ENCODE results near the gene PHF8. TPM values are rescaled to one million over a fixed set of nuclear protein-coding genes. Genes with fewer than 3 reads are reported as not detected.

The PHF8 gene
- 11.5 and 12.5 TPM in 2 replicates for total RNA-seq (2014; rRNA removed; shearing (Covaris generic))

DNA sequence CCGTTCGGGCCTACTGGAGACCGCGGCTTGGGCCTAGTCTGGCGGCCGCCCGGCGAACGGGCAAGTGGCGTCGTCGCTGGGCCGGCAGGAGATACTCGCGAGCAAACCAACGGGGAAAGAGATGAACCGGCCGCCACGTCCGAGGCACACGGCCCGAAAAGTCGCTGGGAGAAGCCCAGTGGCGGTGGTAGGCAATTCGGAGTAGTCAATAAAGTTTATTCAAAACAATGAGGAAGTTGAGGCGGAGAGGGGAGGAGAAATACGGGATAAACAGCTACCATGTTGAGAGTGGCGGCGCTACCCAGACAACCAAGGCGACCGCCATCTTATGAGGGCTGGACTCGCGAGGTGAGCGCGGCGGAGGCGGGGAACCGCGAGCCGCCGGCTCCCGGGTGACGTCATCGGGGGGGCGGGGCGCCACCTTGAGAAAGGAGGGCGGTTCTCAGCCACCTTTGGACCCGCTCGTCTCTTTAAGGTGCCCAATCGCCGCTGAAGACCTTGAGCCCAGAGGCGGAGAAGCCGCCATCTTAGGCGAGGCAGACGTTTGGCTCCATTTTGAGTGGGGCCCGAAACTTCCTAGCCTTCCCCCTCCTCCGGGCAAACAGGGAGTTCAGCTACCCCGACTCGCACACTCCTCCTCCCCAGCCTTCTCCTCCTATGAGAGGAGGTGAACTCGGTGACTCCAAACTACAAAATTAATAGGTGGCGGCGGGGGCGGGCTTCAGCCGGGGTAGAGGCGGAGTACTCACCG lies at the start of gene PHF8:
TSS of gene PHF8 (minus strand) at position 348 of the 751 bp plus-strand sequence. CDS start 1,745 bp downstream, outside the sequence.
- peak; percentile 94 for DNase-seq (ENCODE audit: low read depth)

DNA sequence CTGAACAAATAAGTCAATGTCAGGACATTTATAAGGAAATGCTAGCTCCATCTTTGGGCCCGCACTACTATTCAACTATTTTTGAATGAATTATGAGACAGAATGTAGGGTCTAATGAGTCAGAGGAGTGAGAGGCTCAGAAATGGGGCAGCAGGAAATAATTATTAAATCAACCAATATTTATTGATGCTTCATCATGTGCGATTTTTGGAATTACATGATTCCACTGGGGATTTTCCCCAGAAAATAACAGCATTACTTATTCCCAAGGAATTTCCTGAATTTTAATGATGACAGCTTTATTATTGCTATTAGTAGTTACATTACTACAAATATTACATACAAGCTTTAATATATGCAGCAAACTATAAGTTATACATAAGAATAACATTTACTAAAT lies 49.3 kb upstream of the PHF8 start:
- DNase-seq (ENCODE audit: low read depth): no peak

DNA sequence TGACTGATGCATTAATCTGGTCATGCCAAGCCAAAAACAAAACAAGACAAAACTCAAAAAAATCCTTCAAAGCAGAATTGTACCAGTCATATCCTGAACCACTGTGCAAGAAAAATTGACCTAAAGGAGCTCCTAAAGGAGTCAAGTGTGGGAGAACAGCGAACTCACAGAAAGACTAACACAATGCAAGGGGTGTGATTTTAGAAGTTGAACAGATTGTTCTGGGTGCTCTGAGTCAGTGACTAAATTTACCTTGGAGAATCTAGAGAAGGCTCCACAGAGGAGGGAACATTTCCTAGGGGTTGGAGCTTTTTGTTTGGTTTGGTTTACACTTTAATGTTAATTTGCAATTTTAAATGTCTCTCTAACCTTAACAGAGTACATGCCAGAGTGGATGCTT lies 48.9 kb upstream of the PHF8 start:
- DNase-seq (ENCODE audit: low read depth): no peak

DNA sequence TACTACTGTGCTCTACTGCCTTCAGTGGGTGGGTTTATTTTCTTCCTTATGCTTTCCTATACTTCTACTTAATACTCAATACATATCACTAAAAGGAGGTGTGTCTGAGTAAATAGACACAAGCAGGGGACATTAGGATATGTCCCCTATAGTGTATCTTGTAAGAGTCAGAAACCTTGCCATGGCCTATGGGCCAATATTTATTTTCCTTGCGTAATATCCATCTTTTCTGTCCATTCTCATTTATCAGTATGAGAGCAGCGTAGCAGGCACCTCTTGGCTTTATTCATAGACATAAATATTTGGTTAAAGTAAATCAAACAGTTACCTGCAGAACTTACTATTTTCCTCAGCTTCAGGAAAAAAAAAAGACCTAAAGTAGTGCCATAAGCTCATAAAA lies 46.6 kb upstream of the PHF8 start:
- DNase-seq (ENCODE audit: low read depth): no peak

DNA sequence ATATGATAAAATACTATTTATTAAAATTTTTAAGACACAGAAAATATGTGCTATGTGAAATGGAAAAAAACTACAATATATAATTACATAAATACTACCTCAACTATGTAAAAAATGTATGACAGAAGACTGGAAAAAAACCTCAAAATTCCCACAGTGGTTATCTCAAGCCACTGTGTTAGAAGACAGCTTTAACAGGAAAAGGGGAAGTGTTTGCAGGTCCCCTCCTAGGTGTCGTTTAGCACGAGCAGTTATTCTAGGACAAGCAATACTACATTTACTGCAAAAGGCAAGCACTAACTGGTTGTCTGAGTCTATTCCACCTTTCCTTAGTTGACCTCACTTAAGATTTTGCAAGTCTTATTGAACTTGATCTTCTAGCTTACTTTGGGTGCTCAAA lies 44.9 kb upstream of the PHF8 start:
- no peak for DNase-seq (ENCODE audit: low read depth)

DNA sequence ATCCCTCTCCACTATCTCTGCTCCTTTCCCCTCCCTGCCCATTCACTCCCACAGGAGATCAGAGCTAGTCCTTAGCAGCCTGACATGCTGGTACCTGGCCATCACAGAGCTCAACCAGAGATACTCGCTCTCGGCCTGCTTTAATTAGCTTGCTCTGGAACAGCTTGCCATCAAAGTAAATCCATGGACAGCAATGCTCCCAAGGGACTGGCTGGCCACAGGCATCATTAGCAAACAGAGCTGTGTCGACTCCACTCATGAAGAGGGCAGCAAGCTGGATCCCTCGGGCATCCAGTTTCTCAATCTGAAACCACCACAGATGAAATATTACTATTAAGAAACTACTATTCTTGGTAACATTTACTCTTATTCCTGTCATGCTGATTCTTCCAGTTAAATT lies 43.4 kb upstream of the PHF8 start:
- no peak for DNase-seq (ENCODE audit: low read depth)

DNA sequence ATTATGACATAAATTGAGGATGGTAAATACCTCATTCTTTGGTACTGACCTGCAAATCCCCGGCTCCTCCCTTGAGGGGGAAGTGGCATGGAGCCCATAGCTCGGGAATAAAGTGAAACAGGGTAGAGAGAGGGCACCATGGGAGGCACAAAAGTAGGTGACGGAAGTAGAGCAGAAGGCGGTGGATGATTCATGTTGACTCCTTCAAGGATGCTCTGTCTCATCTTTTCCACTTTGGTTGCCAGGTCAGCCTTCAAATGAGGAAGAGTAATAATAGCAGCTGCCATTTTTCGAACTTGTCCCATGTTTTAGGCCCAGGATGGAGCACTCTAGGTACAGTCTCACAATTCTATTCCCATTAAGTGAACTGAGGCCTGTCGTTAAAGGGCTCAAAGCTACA lies 41.4 kb upstream of the PHF8 start:
- peak; percentile 60 for DNase-seq (ENCODE audit: low read depth)

DNA sequence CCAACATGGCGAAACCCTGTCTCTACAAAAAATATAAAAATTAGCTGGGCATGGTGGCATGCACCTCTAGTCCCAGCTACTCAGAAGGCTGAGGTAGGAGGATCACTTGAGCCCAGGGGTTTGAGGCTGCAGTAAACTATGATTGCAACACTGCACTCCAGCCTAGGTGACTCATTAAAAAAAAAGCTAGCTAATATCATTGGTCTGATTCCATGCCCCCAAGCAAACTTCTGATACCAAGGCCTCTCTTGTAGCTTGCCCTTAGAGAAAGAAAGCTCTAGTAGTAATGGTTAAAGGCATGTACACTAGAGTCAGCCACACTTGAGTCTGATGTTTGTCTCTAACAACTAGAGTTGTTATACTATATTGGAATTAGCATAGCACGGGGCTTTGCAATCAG lies 32.6 kb upstream of the PHF8 start:
- peak; percentile 90 for DNase-seq (ENCODE audit: low read depth)

DNA sequence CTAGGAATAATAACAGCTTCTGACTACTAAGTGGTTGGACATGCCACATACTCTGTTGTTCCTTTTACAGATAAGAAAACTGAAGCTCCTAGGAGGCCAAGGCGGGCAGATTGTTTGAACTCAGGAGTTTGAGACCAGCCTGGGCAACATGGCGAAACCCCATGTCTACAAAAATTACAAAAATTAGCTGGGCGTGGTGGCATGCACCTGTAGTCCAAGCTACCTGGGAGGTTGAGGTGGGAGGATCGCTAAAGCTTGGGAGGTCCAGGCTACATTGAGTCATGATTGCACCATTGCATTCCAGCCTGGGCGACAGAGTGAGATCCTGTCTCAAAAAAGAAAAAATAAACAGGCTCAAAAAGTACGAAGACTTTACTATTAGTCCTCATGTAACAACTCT lies 30.6 kb upstream of the PHF8 start:
- no peak for DNase-seq (ENCODE audit: low read depth)

DNA sequence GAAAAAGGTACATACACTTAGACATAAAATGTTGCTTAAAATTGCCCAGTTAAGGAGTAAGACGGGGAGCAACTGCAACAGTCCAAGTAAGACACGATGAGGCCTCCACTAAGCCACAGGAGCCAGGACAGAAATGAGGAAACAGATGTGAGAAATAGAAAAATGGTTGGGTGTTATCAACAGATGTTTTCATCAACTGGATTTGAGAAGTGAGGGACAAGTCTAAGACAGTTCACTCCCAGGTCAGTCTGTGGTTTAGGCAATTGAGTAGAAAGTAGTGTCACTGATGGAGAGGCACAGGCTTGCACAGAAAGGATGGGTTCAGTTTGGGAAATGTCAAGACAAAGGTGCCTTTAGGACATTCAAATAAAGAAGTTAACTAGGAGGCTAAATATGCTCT lies 23.5 kb upstream of the PHF8 start:
- no peak for DNase-seq (ENCODE audit: low read depth)

DNA sequence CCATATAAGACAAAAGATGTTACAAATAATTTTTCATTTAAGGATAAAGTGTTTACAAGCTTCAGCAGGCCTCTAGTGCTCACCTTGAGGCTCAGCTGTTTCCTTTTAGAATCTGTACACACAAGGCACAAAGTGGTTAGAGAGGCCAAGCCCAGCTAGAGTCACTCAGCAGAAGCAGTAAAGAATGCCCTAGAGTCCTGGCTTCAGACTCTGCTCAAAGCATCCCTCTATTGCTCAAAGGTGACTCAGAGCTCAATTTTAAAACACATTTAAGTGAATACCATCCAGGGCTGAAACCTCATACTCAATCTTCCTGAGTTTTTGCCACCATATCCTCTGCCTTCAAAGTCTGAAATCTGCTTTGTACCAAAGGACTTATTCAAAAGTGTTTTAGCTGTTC lies 22.6 kb upstream of the PHF8 start:
- DNase-seq (ENCODE audit: low read depth): peak; percentile 40

DNA sequence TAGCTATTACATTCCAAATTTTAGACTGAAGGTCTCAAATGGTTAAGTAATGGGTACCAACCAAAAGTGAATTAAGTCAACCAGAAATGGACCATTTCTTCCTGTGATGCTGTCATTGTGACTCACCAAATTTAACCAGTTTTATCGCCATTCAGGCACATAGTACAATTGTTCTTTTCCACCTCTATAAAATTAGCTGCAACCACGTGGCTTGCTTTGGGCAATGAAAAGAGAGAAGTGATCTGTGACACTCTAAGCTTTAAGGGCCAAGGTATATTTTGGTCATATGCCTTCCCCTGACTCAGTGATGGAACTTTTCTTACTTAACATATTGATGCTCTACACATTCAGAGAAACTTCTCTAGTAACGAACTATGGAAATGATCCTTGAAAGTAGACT lies 20.3 kb upstream of the PHF8 start:
- no peak for DNase-seq (ENCODE audit: low read depth)

DNA sequence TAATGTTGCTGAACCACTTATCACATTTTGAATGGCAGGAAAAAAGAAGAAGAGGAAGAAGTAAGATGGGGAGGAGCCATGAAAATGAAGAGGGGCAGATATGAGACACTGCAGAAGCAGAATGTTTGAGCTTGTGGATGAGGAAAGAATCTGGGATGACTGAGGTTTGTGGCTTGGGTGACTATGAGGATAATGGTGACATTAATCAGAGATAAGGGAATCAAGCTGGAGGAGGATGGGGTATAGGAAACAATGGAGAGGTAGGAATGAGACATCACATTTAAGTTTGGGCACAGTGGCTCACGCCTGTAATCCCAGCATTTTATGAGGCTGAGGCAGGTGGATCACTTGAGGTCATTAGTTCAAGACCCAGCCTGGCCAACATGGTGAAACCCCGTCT lies 19.1 kb upstream of the PHF8 start:
- DNase-seq (ENCODE audit: low read depth): peak; percentile 24

DNA sequence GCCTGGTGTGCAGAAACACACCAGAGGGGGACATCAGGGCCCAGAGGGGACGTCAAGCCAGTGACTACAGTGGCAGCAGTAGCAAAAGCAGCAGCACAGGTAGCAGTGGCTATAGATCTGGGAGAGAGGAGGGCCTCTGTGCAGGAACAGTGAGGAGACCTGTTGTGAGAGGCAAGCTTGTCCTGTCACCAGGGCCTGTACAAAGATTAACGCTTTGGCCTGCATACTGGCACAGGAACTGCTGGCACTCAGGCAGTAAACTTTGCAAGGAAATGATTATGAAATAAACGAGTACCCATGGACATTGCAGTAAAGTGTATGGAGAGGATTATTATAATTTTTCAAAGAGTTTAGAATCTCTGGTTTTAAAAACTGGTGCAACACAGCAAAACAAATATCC lies 5.5 kb upstream of the PHF8 start:
- no peak for DNase-seq (ENCODE audit: low read depth)

DNA sequence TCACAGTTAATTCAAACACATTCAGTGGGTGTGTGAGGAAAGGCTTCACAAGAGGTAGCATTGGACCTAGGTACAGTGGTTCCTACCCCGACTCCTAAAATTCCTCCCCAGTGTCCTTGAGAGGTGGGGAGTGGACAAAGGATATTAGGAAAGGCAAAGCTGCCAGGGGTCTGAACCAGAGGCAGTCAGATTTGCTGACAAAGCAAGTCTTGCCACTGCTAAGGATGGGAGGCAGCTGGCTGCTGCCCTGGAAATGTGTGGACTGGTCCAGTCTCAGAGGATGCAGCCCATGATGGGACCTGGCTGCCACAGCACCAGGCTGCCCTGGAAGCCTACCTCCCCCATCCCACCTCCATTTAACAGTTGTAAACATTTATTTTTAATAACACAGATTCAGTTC lies 4.1 kb upstream of the PHF8 start:
- no peak for DNase-seq (ENCODE audit: low read depth)

DNA sequence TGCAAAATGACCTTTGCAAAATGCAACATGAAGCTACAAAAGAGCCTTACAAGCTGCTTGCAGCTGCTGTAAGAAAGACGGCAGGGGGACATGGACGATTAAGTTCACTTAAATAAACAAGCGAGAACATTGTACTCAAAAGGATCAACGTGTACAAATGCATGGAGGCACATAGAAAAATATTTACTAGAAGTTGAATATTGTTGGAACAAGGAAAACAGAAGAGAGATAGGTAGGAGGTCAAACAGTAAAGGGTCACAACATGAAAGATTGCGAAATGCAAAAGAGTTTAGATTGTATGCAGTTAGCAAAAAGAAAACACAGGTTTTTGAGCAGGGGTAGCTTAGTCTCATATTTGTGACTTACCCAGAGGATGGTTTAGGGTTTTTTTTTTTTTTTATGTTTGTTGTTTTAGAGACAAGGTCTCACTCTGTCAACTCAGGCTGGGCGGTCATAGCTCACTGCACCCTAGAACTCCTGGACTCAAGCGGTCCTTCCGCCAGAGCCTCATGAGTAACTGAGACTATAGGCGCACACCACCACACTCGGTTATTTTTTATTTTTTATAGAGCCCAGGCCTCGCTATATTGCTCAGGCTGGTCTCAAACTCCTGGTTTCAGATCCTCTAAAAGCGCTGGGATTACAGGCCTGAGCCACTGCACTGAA lies 1.4 kb upstream of the PHF8 start:
- DNase-seq (ENCODE audit: low read depth): no peak

DNA sequence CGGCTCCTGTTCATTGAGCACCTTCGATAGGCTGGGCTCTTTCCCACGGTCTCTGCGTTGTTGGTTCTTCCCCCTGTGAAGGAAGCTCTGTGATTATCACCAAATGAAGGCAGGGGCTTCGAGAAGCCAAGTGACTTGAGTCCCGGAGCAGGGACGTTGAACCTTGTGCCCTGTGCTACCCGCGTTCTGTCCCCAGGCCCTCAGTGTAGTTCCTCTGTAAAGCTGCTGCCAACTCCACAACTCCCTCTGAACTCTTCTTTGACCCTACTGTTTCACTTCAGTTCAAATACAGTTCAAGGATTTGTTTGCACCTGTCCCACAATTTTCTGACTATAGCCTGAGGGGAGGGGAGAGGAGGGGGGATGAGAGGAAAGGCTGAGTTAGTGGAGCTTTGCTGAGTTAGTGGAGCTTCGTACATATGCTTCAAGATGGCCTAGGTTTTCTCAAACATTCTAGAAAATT lies 635 bp upstream of the PHF8 start:
- DNase-seq (ENCODE audit: low read depth): no peak

DNA sequence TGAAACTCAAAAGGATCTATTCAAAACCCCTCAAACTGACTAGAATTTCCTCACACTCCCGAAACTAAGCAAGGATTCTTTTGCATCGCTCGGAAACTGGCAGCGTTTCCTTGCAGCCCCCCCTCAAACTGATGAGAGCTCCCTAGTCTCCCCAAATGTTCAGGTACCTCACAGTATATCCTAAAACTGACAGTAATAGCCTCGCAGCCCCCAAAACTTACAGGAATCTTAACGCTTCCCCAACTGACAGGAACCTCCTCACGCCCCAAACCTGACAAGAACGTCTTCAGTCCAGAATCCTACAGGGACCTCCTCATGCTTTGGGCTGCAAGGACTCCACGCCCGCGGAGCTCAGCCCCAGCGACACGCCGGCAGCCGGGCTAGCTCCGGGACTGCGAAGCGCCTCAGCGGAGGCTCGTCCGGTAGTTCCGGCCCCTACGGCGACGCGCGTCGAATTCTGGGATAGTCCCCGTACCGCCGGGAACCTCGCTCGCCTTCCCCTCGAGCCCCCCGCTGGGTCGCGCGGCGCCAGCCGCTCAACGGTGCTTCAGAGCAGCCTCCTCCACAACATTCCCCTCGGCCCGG lies 640 bp downstream of the PHF8 start:
- DNase-seq (ENCODE audit: low read depth): peak; percentile 46

DNA sequence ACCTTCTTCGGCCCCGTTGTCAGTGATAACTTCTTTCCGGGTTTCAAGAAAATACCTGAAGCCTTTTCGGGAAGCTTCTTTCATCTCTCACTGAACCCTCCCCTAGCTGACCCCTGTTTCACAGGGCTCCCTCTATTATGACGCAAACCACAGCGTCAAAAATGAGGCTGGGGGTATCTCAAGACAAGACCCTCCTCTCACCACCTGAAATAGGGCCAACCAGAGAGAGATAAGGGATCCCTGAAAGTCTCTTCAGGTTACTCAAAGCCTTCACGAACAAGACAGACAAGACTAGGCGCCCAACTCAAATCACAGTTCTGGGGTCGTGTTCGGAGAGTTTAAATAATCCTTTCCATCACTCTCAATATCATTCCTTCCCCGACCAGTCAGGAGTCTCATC lies 1.2 kb downstream of the PHF8 start:
- DNase-seq (ENCODE audit: low read depth): no peak

DNA sequence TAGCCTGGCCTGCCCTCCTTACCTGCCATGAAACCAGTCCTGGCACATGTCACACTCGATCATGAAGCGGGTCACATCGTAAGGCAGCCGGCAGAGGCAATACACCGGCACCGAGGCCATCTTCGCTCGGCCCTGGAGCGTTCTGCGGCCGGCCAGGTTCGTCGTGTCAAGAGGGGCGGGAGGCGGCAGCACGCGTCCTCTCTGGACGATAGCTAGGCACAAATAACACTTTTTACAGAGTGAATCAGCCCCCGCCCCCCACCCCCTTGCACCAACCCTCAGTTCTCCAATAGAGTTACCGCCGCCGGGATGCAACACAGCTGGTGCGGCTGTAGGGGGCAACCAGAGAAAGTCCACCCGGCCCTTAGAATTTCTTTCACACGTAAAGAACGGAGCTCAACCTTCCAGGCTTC lies 1.7 kb downstream of the PHF8 start:
- DNase-seq (ENCODE audit: low read depth): peak; percentile 71

DNA sequence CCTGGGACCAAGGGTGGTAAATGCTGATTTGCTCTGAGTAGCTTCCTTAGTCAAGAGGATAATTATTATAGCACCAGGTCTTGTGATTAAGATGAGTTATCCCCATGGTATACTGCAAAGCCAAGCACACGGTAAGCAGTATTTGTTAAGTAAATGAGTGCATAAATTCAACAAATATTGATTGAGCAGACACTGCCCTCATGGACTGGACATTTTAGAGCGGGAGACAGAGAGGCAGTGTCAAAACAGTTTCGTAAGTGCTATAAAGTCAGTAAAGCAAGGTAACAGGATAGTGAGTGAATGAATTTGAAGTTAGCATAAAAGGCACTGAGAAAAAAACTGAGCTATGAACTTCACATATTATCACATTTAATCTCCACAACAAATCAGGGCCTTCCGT lies 13.9 kb downstream of the PHF8 start:
- no peak for DNase-seq (ENCODE audit: low read depth)

DNA sequence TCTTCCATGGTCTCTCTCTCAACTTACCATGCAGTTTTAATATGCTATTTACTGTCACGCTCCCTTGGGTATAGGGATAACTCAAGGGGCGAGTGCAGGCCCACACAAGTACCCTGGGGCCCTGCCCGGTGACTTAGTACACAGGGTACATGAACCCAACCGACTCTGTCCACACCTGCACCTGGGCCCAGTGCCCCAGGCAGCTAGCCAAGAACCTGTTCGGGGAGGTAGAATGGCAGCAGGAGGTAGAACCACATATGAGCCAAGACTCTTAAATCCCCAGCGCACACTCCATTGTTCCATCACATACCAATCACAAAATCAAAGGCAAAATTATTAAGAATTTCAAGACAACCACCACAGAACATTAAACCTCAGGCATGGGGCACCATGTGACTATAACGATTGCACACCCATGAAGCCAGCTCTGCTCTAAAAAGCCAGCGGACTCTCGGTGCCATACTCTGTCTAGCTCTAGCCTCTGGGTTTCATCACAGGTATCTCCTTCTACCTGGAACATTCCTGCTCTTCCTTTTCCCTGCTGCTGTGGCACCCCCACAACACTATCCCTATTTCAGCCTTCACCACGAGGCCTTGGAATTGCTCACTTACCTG lies 14.6 kb downstream of the PHF8 start:
- DNase-seq (ENCODE audit: low read depth): no peak

DNA sequence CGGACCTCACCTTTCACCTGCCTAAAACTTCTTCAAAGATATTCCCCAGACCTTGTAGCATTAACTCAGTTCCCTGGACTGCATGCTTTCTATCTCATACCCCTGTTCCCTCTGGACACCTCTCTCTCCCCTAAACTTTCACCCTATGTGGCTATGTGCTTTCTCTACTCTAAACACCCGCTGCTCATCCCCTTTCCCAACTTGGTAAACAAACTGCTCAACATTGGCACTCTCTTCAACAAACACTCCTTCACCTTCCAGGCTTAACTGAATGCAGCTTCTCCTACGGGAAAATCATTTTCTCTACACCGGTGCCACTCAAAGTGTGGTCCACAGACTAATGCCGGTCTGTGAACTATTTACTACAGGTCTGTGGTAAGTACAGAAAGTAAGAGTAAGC lies 19.9 kb downstream of the PHF8 start:
- no peak for DNase-seq (ENCODE audit: low read depth)
